Tibial nerve (tissue), 4 donors: ENCODE data around the gene UBE2L6. TPM values are rescaled to one million over a fixed set of nuclear protein-coding genes. Genes with fewer than 3 reads are reported as not detected.

ENCODE experiments used
- DNase-seq, 2 donors: peaks; one replicate each; pipeline ENCODE4 v3.0.0-alpha.2; 2019; ENCODE audit warnings: low spot score in 2 of 2
- H3K27ac ChIP-seq, 4 donors: fragments of 200-600 bp; sonication (generic) in 3 of 4; one replicate each; pipeline ENCODE4 v1.5.1; 2017 to 2019; ENCODE audit warnings: mild to moderate bottlenecking in 1 of 4
- H3K27me3 ChIP-seq, 2 donors: fragments of 200-600 bp; sonication (generic) in 1 of 2; one replicate each; pipeline versions ENCODE4 v1.5.1 to v1.6.0; 2017 to 2019
- H3K36me3 ChIP-seq, 3 donors: fragments of 200-600 bp; sonication (generic); one replicate each; pipeline ENCODE4 v1.5.1; 2018 to 2019
- H3K4me1 ChIP-seq, 4 donors: fragments of 200-600 bp; sonication (generic) in 3 of 4; one replicate each; pipeline ENCODE4 v1.5.1; 2017 to 2019
- H3K4me3 ChIP-seq, 4 donors: fragments of 200-600 bp; sonication (generic) in 3 of 4; one replicate each; pipeline ENCODE4 v1.5.1; 2017 to 2019; ENCODE audit warnings: mild to moderate bottlenecking in 1 of 4, moderate library complexity in 1 of 4
- H3K9me3 ChIP-seq, 4 donors: fragments of 200-600 bp; sonication (generic) in 3 of 4; one replicate each; pipeline ENCODE4 v1.5.1; 2017 to 2019
- EP300 ChIP-seq, 2 donors: sonication (generic); formaldehyde crosslinking; IDR thresholded peaks; one replicate each; pipeline ENCODE4 v1.6.1; 2017; ENCODE audit warnings: antibody characterized with exemption in 2 of 2, mild to moderate bottlenecking in 1 of 2
- POLR2A ChIP-seq, 2 donors: fragments of 450-650 bp; IDR thresholded peaks; one replicate each; pipeline ENCODE4 v1.6.1; 2017; ENCODE audit warnings: antibody characterized with exemption in 2 of 2, mild to moderate bottlenecking in 2 of 2, moderate library complexity in 2 of 2
- WGBS, 2 donors: methylation state at CpG; one replicate each; pipeline ENCODE4 v1.1.5; 2018; 5-methylcytosine and 5-hydroxymethylcytosine counted together
- total RNA-seq, 4 donors: library from RNA; depleted of rRNA; stranded (reverse); fragments of >200 nt; gene quantifications; one replicate each; pipeline ENCODE4 v1.1.0, GENCODE V29; 2016
- TF ChIP-seq, protein P1 (sequence below), 5 experiments: fragments of 200-600 bp in 3 of 5; fragments of 450-650 bp in 2 of 5; sonication (generic) in 3 of 5; IDR thresholded peaks; one replicate each; pipeline ENCODE4 v1.5.1; 2016 to 2019; ENCODE audit warnings: antibody characterized with exemption in 5 of 5, mild to moderate bottlenecking in 3 of 5, moderate library complexity in 2 of 5

Gene UBE2L6
- total RNA-seq, 4 donors from 2014 or later, result 22.4 to 35.7 (median 25.5) TPM

DNA sequence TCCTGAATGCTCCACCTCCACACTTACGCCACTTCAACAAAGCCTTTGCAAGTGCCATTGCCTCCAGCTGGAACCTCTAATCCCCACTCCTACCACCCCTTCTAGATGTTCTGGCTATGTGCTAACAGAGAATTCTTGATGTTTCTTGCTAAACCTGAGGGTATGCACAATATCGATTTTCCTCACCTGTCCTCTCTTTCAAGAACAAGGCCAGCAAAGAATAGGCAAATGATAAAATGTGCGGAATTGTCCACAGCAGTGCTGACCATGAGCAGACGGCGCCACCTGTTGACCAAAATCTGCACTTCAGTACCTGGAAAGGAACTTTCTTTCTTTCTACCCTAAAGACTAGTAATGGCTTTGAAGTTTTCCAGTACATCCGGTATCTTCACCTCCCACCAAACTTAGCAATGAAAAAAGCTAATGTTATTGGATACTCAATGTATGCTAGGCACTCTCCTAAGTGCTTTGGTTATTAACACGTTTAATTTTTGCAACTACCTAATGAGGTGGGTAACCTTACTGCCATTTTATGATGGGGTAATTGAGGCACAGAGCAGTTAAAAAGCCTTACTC is 40.3 kb downstream of the UBE2L6 start:
- TF ChIP-seq POLR2A (IDR thresholded peaks at IDR 0.05), result no peak
- TF ChIP-seq EP300 (IDR thresholded peaks at IDR 0.05), result peak in 1 of 2 donors; percentile 36
- TF ChIP-seq, protein P1, sequence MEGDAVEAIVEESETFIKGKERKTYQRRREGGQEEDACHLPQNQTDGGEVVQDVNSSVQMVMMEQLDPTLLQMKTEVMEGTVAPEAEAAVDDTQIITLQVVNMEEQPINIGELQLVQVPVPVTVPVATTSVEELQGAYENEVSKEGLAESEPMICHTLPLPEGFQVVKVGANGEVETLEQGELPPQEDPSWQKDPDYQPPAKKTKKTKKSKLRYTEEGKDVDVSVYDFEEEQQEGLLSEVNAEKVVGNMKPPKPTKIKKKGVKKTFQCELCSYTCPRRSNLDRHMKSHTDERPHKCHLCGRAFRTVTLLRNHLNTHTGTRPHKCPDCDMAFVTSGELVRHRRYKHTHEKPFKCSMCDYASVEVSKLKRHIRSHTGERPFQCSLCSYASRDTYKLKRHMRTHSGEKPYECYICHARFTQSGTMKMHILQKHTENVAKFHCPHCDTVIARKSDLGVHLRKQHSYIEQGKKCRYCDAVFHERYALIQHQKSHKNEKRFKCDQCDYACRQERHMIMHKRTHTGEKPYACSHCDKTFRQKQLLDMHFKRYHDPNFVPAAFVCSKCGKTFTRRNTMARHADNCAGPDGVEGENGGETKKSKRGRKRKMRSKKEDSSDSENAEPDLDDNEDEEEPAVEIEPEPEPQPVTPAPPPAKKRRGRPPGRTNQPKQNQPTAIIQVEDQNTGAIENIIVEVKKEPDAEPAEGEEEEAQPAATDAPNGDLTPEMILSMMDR (IDR thresholded peaks at IDR 0.05), result peak; percentile 85 to 91 (median 87)
- Histone ChIP-seq H3K27ac (no peak overlapping the region), H3K36me3 (peaks cover 0 to 24% (median 0%) of the 10 kb centered on the region in 3 donors), H3K9me3 (no peaks in the 10 kb centered on the region), H3K4me1 (peaks cover 0 to 24% (median 10%) of the 10 kb centered on the region in 4 donors), H3K4me3 (no peak overlapping the region), H3K27me3 (no peaks in the 10 kb centered on the region)
- WGBS, 2 donors, result 16 to 18% methylated on average over 7 of the region's 7 CpGs
- DNase-seq, result peak; percentile 72 to 95

DNA sequence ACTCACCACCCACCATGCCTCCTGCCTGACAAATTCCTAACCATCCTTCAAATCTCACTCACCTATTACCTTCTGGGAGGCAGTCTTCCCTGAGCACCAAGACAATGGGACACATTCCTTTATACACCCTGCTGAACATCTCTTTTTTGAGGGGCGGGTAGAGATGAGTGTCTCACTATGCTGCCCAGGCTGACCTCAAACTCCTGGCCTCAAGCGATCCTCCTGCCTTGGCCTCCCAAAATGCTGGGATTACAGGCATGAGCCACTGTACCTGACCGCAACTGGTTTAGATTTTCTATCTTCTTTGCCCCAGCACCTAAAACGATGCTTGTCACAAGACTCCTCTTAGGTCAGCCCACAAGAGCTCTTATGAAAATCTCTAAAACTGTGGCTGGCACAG is 44.1 kb downstream of the UBE2L6 start:
- DNase-seq, result no peak
- Histone ChIP-seq H3K4me3 (no peak overlapping the region), H3K27me3 (no peaks in the 10 kb centered on the region), H3K36me3 (peaks cover 0 to 19% (median 0%) of the 10 kb centered on the region in 3 donors), H3K4me1 (no peaks in the 10 kb centered on the region), H3K9me3 (no peaks in the 10 kb centered on the region), H3K27ac (no peak overlapping the region)
- WGBS, 2 donors, result 83 to 95% methylated on average over 4 of the region's 4 CpGs
- TF ChIP-seq EP300 (IDR thresholded peaks at IDR 0.05), result no peak

DNA sequence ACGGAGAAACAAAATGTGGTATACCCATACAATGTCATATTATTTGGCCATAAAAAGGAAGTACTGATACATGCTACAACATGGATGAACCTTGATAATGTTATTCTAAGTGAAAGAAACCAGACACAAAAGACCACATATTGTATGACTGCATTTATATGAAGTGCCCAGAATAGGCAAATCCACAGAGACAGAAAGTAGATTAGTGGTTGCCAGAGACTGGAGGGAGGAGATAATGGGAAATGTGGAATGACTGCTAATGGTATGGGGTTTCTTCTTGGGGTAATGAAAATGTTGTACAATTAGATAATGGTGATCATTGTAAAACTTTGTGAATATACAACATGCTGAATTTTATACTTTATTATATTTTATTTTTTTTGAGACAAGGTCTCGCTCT is 46.4 kb downstream of the UBE2L6 start:
- TF ChIP-seq POLR2A (IDR thresholded peaks at IDR 0.05) (no peak), EP300 (IDR thresholded peaks at IDR 0.05) (no peak)
- TF ChIP-seq, protein P1 (IDR thresholded peaks at IDR 0.05), result no peak
- 85 to 91% methylated on average over 2 of the region's 2 CpGs for WGBS, 2 donors

DNA sequence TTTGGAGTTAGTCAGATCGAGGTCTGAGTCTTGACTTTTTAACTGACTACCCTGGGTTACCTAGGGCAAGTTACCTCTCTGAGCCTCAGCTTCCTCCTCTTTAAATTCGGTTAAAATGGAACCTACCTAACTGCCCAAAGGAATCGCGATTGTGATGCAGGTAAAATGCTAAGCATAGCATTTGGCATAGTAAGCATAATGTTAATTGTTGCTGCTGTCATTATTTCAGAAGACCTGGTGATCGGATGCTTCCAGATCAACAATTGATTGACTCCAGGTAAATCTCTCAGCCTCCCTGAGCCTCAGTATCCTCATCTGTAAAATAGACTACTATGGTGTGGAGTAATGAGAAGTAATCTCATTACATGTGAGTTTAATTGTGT is 51.4 kb downstream of the UBE2L6 start:
- no peaks in the 10 kb centered on the region for H3K27me3 ChIP-seq
- H3K4me1 ChIP-seq, result peaks cover 0 to 22% (median 6%) of the 10 kb centered on the region in 4 donors
- 16% methylated on average over 5 of the region's 5 CpGs for WGBS, 2 donors
- H3K27ac ChIP-seq, result peak overlapping the region in 2 of 4 donors; percentile 49 to 83
- no peaks in the 10 kb centered on the region for H3K9me3 ChIP-seq
- no peak for TF ChIP-seq EP300 (IDR thresholded peaks at IDR 0.05)
- TF ChIP-seq, protein P1 (IDR thresholded peaks at IDR 0.05), result no peak
- no peak for TF ChIP-seq POLR2A (IDR thresholded peaks at IDR 0.05)
- no peak for DNase-seq
- peak overlapping the region; percentile 65 to 78 (median 69) for H3K4me3 ChIP-seq
- no peaks in the 10 kb centered on the region for H3K36me3 ChIP-seq

More for the DNA sequence above, 46.4 kb downstream of the UBE2L6 start:
- no peaks in the 10 kb centered on the region for H3K9me3 ChIP-seq
- no peaks in the 10 kb centered on the region for H3K27me3 ChIP-seq
- peaks cover 0 to 10% (median 0%) of the 10 kb centered on the region in 3 donors for H3K36me3 ChIP-seq
- no peak for DNase-seq
- H3K4me1 ChIP-seq, result peaks cover 0 to 2% (median 0%) of the 10 kb centered on the region in 4 donors
- no peak overlapping the region for H3K4me3 ChIP-seq
- H3K27ac ChIP-seq, result no peak overlapping the region

DNA sequence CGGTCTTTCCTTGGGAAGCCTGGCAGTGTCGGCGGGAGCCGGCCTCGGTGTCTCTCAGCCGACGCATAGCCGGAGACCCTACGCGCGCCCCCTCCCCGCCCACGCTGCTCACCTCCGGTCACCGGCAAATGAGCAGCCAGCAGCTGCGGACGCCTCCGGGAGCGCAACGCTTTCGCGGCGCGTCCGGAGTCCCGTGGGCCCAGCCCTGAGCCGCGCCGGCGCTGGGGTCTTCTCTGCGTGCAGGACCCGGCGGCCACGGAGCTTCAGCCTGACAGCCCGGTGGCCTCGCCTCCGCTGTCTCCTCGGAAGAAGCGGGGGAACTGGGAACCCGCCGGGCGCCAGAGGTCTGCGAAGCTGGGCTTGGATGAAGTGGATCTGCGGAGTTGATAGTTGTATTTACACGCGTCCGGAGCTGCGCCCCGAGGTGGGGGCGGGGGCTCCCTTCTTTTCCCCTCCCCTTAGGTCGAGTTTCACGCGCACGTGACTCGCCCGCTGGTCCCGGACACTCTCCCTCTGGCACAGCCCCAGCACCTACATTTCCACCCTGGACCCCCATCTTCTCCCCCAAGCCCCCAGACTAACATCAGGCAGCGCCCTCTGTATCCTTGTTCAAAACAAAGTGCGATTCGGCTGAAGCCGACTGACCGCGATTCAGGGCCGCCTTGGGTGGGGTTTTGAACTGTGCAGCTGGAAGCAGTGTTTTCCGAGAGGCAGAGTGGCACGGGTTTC is 52.0 kb downstream of the UBE2L6 start, which contains the start of gene SLC43A1:
Gene SLC43A1 (minus strand): TSS at position 371 of the 729 bp plus-strand sequence. CDS start 1,591 bp downstream, outside the sequence.
- Histone ChIP-seq H3K9me3 (no peaks in the 10 kb centered on the region), H3K4me3 (peak within 1 kb of the TSS; percentile 65 to 78 (median 69)), H3K36me3 (no peaks in the 10 kb centered on the region), H3K4me1 (peaks cover 0 to 22% (median 6%) of the 10 kb centered on the region in 4 donors), H3K27me3 (no peaks in the 10 kb centered on the region), H3K27ac (peak within 1 kb of the TSS; percentile 3 to 83 (median 58))
- 0 to 1% methylated on average over 30 to 47 of the region's 66 CpGs for WGBS, 2 donors
- peak in 1 of 2 donors; percentile 41 for TF ChIP-seq POLR2A (IDR thresholded peaks at IDR 0.05)
- TF ChIP-seq EP300 (IDR thresholded peaks at IDR 0.05), result peak in 1 of 2 donors; percentile 27
- TF ChIP-seq, protein P1 (IDR thresholded peaks at IDR 0.05), result peak in 1 of 5 experiments; percentile 16
- DNase-seq, result peak; percentile 43 to 61
